GM06990 (cell line): ENCODE data around the gene KRT8.
"Not testable (repeated sequence)": the region's sequence is repeated elsewhere in the genome, so short reads cannot be mapped to it uniquely, and the experiment has no call there.

ENCODE experiments used
- DNase-seq: peaks from one replicate; pipeline ENCODE4 v3.0.0-alpha.2; 2011; ENCODE audit not compliant: insufficient read length; ENCODE audit errors: extremely low read depth
- H3K27me3 ChIP-seq: replicated peaks from 2 replicates; pipeline ENCODE4 v1.6.0; 2011; ENCODE audit warnings: low read length; ENCODE audit not compliant: control insufficient read depth, insufficient read depth
- H3K36me3 ChIP-seq: 2 replicates; pipeline ENCODE4 v1.5.1; 2011; ENCODE audit warnings: low read length; ENCODE audit not compliant: control insufficient read depth, insufficient read depth
- H3K4me3 ChIP-seq: replicated peaks from 2 replicates; pipeline ENCODE4 v1.5.1; 2011; ENCODE audit warnings: low read depth, mild to moderate bottlenecking, control low read depth, low read length
- CTCF ChIP-seq: IDR thresholded peaks from 2 replicates; pipeline ENCODE4 v1.5.1; 2011; ENCODE audit warnings: low read length, control low read depth, mild to moderate bottlenecking, inconsistent platforms; ENCODE audit not compliant: insufficient read depth, poor library complexity, severe bottlenecking

KRT8 gene

GRCh38 chr12:52904509-52905300 lies at the start of gene KRT8:
KRT8 (minus strand) TSS chr12:52905076; CDS start chr12:52904981, 95 bp downstream.
- H3K36me3 ChIP-seq, H3K4me3 ChIP-seq, H3K27me3 ChIP-seq, DNase-seq: not testable (repeated sequence)
- TF ChIP-seq CTCF: peak; percentile 12

GRCh38 chr12:52953181-52953841 lies 48.4 kb upstream of the KRT8 start:
- Histone ChIP-seq H3K36me3 (no peaks in the 10 kb centered on the region), H3K4me3 (no peak overlapping the region), H3K27me3 (no peaks in the 10 kb centered on the region)
- no peak for DNase-seq
- no peak for TF ChIP-seq CTCF

- TF ChIP-seq CTCF: peak; percentile 35
- H3K4me3 ChIP-seq: no peak overlapping the region
- DNase-seq: no peak
These were observed 47.4 kb upstream of the KRT8 start for GRCh38 chr12:52952076-52952801.

GRCh38 chr12:52951640-52952039 lies 46.8 kb upstream of the KRT8 start:
- TF ChIP-seq CTCF: no peak
- no peaks in the 10 kb centered on the region for H3K27me3 ChIP-seq
- H3K36me3 ChIP-seq: no peaks in the 10 kb centered on the region
- no peak for DNase-seq
- H3K4me3 ChIP-seq: no peak overlapping the region

More at GRCh38 chr12:52952076-52952801, 47.4 kb upstream of the KRT8 start:
- Histone ChIP-seq H3K36me3 (no peaks in the 10 kb centered on the region), H3K27me3 (no peaks in the 10 kb centered on the region)

GRCh38 chr12:52951126-52951525 lies 46.2 kb upstream of the KRT8 start:
- Histone ChIP-seq H3K4me3 (no peak overlapping the region), H3K27me3 (no peaks in the 10 kb centered on the region), H3K36me3 (no peaks in the 10 kb centered on the region)
- no peak for TF ChIP-seq CTCF
- DNase-seq: no peak
